Calu3 (cell line): ENCODE data around the gene HHAT. TPM values are rescaled to one million over a fixed set of nuclear protein-coding genes. Genes with fewer than 3 reads are reported as not detected.

Experiments
- BruUV-seq: library from RNA; stranded (reverse); fragments of 400-500 nt; replicated peaks from 2 replicates; lab custom pipeline; 2021; lab: Mats Ljungman, UMichigan
- CTCF ChIA-PET: fragments of 300-600 bp; sonication (Branson Sonifier 250); formaldehyde crosslinking; loops from one replicate; lab custom pipeline; 2022; ENCODE audit warnings: antibody characterized with exemption; lab: Charles Lee
- DNase-seq: peaks from one replicate; pipeline ENCODE4 v3.0.0; 2022
- H3K27ac Mint-ChIP-seq: one replicate; pipeline ENCODE4 v1.8.0; 2022; ENCODE audit warnings: mixed read lengths; ENCODE audit not compliant: unreplicated experiment
- H3K27me3 Mint-ChIP-seq: one replicate; pipeline ENCODE4 v1.8.0; 2022; ENCODE audit warnings: mixed read lengths; ENCODE audit not compliant: unreplicated experiment
- H3K36me3 Mint-ChIP-seq: one replicate; pipeline ENCODE4 v1.8.0; 2022; ENCODE audit warnings: mild to moderate bottlenecking, moderate library complexity, mixed read lengths; ENCODE audit not compliant: insufficient read depth, unreplicated experiment
- H3K4me1 Mint-ChIP-seq: one replicate; pipeline ENCODE4 v1.8.0; 2022; ENCODE audit warnings: mild to moderate bottlenecking, low read depth, mixed read lengths; ENCODE audit not compliant: unreplicated experiment
- H3K4me3 Mint-ChIP-seq: one replicate; pipeline ENCODE4 v1.8.0; 2022; ENCODE audit warnings: mild to moderate bottlenecking, low read depth, moderate library complexity, mixed read lengths; ENCODE audit not compliant: unreplicated experiment
- H3K9me3 Mint-ChIP-seq: one replicate; pipeline ENCODE4 v1.8.0; 2022; ENCODE audit warnings: low read depth, mixed read lengths; ENCODE audit not compliant: unreplicated experiment
- CTCF ChIP-seq: fragments of 200-600 bp; IDR thresholded peaks from one replicate; pipeline ENCODE4 v1.8.0; 2022; ENCODE audit warnings: antibody characterized with exemption; ENCODE audit not compliant: unreplicated experiment
- intact Hi-C: fragments of 100-400 bp; cut with micrococcal nuclease; formaldehyde crosslinking; loops from one replicate; pipeline ENCODE4 v1.10.0; 2022; ENCODE audit not compliant: unreplicated experiment
- total RNA-seq: library from RNA; stranded (reverse); gene quantifications from 2 replicates; pipeline ENCODE4 v1.2.3, GENCODE V29; 2022

HHAT gene
- total RNA-seq, 1 experiment from 2014 or later: 5.8 TPM

DNA sequence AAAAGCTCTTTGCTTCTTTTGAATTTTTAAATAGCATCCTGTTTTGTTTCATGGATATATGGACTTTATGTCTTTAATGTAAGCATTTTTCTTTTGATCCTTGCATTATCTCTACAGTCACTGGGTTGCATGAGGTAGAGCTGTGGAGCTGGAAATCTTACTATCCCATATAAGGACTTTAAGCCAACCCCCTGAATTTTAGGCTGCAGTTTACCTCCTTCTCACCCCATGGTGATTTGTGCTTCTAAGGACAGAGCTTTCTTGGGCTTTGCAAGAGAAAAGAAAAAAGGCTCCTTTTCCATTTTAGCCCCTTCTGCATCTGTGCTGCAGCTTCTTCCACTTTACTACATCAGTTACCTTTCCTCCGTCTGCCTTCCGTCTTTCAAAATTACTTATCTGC is 373.8 kb downstream of the HHAT start:
- Mint-ChIP-seq H3K4me1 (no peaks in the 10 kb centered on the region), H3K36me3 (no peaks in the 10 kb centered on the region), H3K27me3 (peaks cover 23% of the 10 kb centered on the region), H3K27ac (no peak overlapping the region), H3K9me3 (no peaks in the 10 kb centered on the region), H3K4me3 (no peak overlapping the region)
- no TSS peak for BruUV-seq
- no peak for TF ChIP-seq CTCF
- intact Hi-C loops: no loop called here
- no peak for DNase-seq
- CTCF ChIA-PET: no interaction called here

DNA sequence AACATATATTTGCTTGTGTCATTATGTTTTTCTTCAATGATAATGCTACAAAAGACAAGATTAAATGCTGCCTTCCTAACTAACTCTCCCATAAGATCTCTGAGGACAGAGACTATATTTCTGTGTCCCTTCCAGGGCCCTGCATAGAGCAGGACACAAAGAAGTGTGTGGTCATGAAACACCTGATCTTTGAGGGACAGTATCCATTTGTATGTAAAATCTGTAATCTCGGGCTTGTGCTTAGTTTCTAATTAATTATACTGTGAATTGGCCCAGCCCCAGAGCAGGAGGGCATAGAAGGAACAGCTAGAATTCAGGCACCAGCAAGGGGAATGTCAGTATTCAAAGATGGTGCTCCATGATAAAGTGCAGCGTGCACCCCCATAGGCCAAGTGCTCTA is 374.9 kb downstream of the HHAT start:
- CTCF ChIA-PET: no interaction called here
- Mint-ChIP-seq H3K9me3 (no peaks in the 10 kb centered on the region), H3K4me3 (no peak overlapping the region), H3K27me3 (peaks cover 23% of the 10 kb centered on the region), H3K4me1 (no peaks in the 10 kb centered on the region), H3K27ac (no peak overlapping the region), H3K36me3 (no peaks in the 10 kb centered on the region)
- no peak for DNase-seq
- no peak for TF ChIP-seq CTCF
- intact Hi-C loops: no loop called here
- BruUV-seq: no TSS peak

GRCh38 chr1:210705086-210705485 is 376.4 kb downstream of the HHAT start:
- no peak for DNase-seq
- intact Hi-C loops: no loop called here
- H3K4me1 Mint-ChIP-seq: no peaks in the 10 kb centered on the region
- CTCF ChIA-PET: interaction anchor here (0.6 kb wide), 1 partner anchor 11 kb away, joined by 3 read pairs; no protein-coding TSS in a partner anchor
- H3K4me3 Mint-ChIP-seq: no peak overlapping the region
- no peak overlapping the region for H3K27ac Mint-ChIP-seq
- H3K9me3 Mint-ChIP-seq: no peaks in the 10 kb centered on the region
- H3K27me3 Mint-ChIP-seq: peaks cover 20% of the 10 kb centered on the region
- BruUV-seq: no TSS peak
- TF ChIP-seq CTCF: no peak
- no peaks in the 10 kb centered on the region for H3K36me3 Mint-ChIP-seq

DNA sequence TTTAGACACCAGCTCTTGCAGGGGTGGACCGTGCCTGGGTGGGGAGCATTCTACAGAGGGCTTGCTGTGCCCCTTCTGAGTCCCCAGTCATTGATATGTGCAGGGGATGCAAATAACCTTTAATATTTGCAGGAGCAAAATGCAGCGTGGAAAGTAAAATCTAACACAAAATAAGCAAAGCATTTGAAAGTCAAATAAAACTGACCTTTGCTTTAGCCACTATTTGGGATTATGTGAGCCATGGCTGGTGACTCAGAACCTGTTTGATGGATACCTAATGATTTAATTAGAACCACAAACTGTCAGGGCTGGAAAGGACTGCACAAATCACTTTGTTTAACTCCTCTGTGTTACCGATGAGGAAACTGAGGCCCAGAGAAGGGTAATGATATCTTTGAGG is 377.5 kb downstream of the HHAT start:
- H3K4me3 Mint-ChIP-seq: no peak overlapping the region
- CTCF ChIA-PET: no interaction called here
- TF ChIP-seq CTCF: no peak
- H3K27me3 Mint-ChIP-seq: peaks cover 27% of the 10 kb centered on the region
- BruUV-seq: no TSS peak
- H3K9me3 Mint-ChIP-seq: no peaks in the 10 kb centered on the region
- no peaks in the 10 kb centered on the region for H3K4me1 Mint-ChIP-seq
- intact Hi-C loops: no loop called here
- no peak overlapping the region for H3K27ac Mint-ChIP-seq
- no peak for DNase-seq
- no peaks in the 10 kb centered on the region for H3K36me3 Mint-ChIP-seq
